ENCODE results near the gene GRM5. TPM values are rescaled to one million over a fixed set of nuclear protein-coding genes. Genes with fewer than 3 reads are reported as not detected.
"Not testable (repeated sequence)": the region's sequence is repeated elsewhere in the genome, so short reads cannot be mapped to it uniquely, and the experiment has no call there.

GRM5 gene
- total and polyA plus RNA-seq, 8 donors: 0.37 TPM; not detected in 7

GRCh38 chr11:89021339-89021738, 44.4 kb downstream of the GRM5 start:
- no peaks in the 10 kb centered on the region for H3K36me3 ChIP-seq
- intact Hi-C loops (cut with DNase I; ENCODE audit: low total_unique reads): no loop called here
- TF ChIP-seq CTCF (IDR thresholded peaks at IDR 0.05) (no peak), POLR2A (IDR thresholded peaks at IDR 0.05) (no peak), POLR2AphosphoS5 (IDR thresholded peaks at IDR 0.05) (no peak)
- no peaks in the 10 kb centered on the region for H3K27me3 ChIP-seq
- H3K4me3 ChIP-seq: no peak overlapping the region
- DNase-seq: no peak
- WGBS, 5 donors: 62 to 71% (median 65%) methylated on average over 2 of the region's 2 CpGs
- H3K27ac ChIP-seq: no peak overlapping the region
- H3K4me1 ChIP-seq: no peaks in the 10 kb centered on the region
- H3K9me3 ChIP-seq: no peaks in the 10 kb centered on the region

GRCh38 chr11:89019827-89020547, 45.8 kb downstream of the GRM5 start:
- H3K36me3 ChIP-seq; H3K9me3 ChIP-seq; intact Hi-C loops (cut with DNase I; ENCODE audit: low total_unique reads); H3K4me3 ChIP-seq; H3K27ac ChIP-seq; H3K4me1 ChIP-seq; H3K27me3 ChIP-seq; DNase-seq: not testable (repeated sequence)

GRCh38 chr11:89016214-89016613, 49.6 kb downstream of the GRM5 start:
- DNase-seq: no peak
- H3K36me3 ChIP-seq: no peaks in the 10 kb centered on the region
- TF ChIP-seq POLR2AphosphoS5 (IDR thresholded peaks at IDR 0.05) (no peak), CTCF (IDR thresholded peaks at IDR 0.05) (no peak), EP300 (IDR thresholded peaks at IDR 0.05) (no peak), POLR2A (IDR thresholded peaks at IDR 0.05) (no peak)
- intact Hi-C loops (cut with DNase I; ENCODE audit: low total_unique reads): no loop called here
- H3K27ac ChIP-seq: no peak overlapping the region
- H3K4me3 ChIP-seq: no peak overlapping the region
- no peaks in the 10 kb centered on the region for H3K9me3 ChIP-seq
- no peaks in the 10 kb centered on the region for H3K4me1 ChIP-seq
- no peaks in the 10 kb centered on the region for H3K27me3 ChIP-seq

- TF ChIP-seq POLR2A (IDR thresholded peaks at IDR 0.05) (no peak), POLR2AphosphoS5 (IDR thresholded peaks at IDR 0.05) (no peak), CTCF (IDR thresholded peaks at IDR 0.05) (no peak), EP300 (IDR thresholded peaks at IDR 0.05) (no peak)
- H3K4me1 ChIP-seq: no peaks in the 10 kb centered on the region
- 0 to 28% (median 25%) methylated on average over 1 of the region's 1 CpG for WGBS, 5 donors
- no peak overlapping the region for H3K4me3 ChIP-seq
- no peaks in the 10 kb centered on the region for H3K9me3 ChIP-seq
- no peaks in the 10 kb centered on the region for H3K36me3 ChIP-seq
- no peak overlapping the region for H3K27ac ChIP-seq
- intact Hi-C loops (cut with DNase I; ENCODE audit: low total_unique reads): no loop called here
- no peaks in the 10 kb centered on the region for H3K27me3 ChIP-seq
- no peak for DNase-seq
These were observed 50.2 kb downstream of the GRM5 start for GRCh38 chr11:89015614-89016013.

GRCh38 chr11:89000852-89001251, 64.9 kb downstream of the GRM5 start:
- H3K4me1 ChIP-seq; H3K9me3 ChIP-seq; DNase-seq; H3K27me3 ChIP-seq; H3K36me3 ChIP-seq; intact Hi-C loops (cut with DNase I; ENCODE audit: low total_unique reads); H3K27ac ChIP-seq; H3K4me3 ChIP-seq: not testable (repeated sequence)

Data from stomach (tissue), 9 donors.